Activated CD4-positive, alpha-beta memory T cell treated with anti-CD3 and anti-CD28 coated beads, Interleukin-2, amount 10 ng/mL, durations not matched to agents 7 days and 5 days (primary cell): ENCODE data around the gene EXOC4. TPM values are rescaled to one million over a fixed set of nuclear protein-coding genes. Genes with fewer than 3 reads are reported as not detected.

Experiments used
- CTCF ChIA-PET: fragments of 350-600 bp; sonication (Branson Sonifier 250); formaldehyde crosslinking; loops from one replicate; lab custom pipeline; 2021; ENCODE audit warnings: antibody characterized with exemption, inconsistent platforms; lab: Charles Lee
- POLR2A ChIA-PET: fragments of 350-600 bp; sonication (Branson Sonifier 250); formaldehyde crosslinking; loops from one replicate; lab custom pipeline; 2021; ENCODE audit warnings: antibody characterized with exemption; lab: Charles Lee
- DNase-seq: peaks from one replicate; pipeline ENCODE4 v3.0.0-alpha.2; 2020
- H3K27ac Mint-ChIP-seq: one replicate; pipeline ENCODE4 v1.8.0; 2021; ENCODE audit warnings: mild to moderate bottlenecking, mixed read lengths
- H3K27me3 Mint-ChIP-seq: one replicate; pipeline ENCODE4 v1.8.0; 2021; ENCODE audit warnings: mixed read lengths
- H3K36me3 Mint-ChIP-seq: one replicate; pipeline ENCODE4 v1.8.0; 2021; ENCODE audit warnings: low read depth, mixed read lengths
- H3K4me1 Mint-ChIP-seq: one replicate; pipeline ENCODE4 v1.8.0; 2021; ENCODE audit warnings: mixed read lengths
- H3K4me3 Mint-ChIP-seq: one replicate; pipeline ENCODE4 v1.8.0; 2021; ENCODE audit warnings: mild to moderate bottlenecking, mixed read lengths
- H3K9me3 Mint-ChIP-seq: one replicate; pipeline ENCODE4 v1.8.0; 2021; ENCODE audit warnings: mixed read lengths
- total RNA-seq, 2 experiments: library from RNA; stranded (reverse); gene quantifications; one replicate each; pipeline ENCODE4 v1.2.3, GENCODE V29; 2021

Gene EXOC4
- total RNA-seq, 2 experiments from 2014 or later: 70.1 to 71.1 TPM

GRCh38 chr7:133690740-133691139, 437.9 kb downstream of the EXOC4 start:
- H3K4me3 Mint-ChIP-seq: no peak overlapping the region

GRCh38 chr7:133691727-133692610, 439.1 kb downstream of the EXOC4 start:
- Mint-ChIP-seq H3K9me3 (no peaks in the 10 kb centered on the region), H3K36me3 (no peaks in the 10 kb centered on the region), H3K4me3 (no peak overlapping the region), H3K27ac (no peak overlapping the region), H3K4me1 (no peaks in the 10 kb centered on the region), H3K27me3 (no peaks in the 10 kb centered on the region)
- ChIA-PET CTCF (no interaction called here), POLR2A (no interaction called here)
- no peak for DNase-seq

More at GRCh38 chr7:133690740-133691139, 437.9 kb downstream of the EXOC4 start:
- no peaks in the 10 kb centered on the region for H3K27me3 Mint-ChIP-seq
- no peak overlapping the region for H3K27ac Mint-ChIP-seq
- CTCF ChIA-PET: no interaction called here
- H3K36me3 Mint-ChIP-seq: no peaks in the 10 kb centered on the region
- H3K9me3 Mint-ChIP-seq: peaks cover 3% of the 10 kb centered on the region
- H3K4me1 Mint-ChIP-seq: no peaks in the 10 kb centered on the region
- POLR2A ChIA-PET: interaction anchor here (0.8 kb wide), 1 partner anchor 27 kb away, joined by 4 read pairs; no protein-coding TSS in a partner anchor
- DNase-seq: no peak

- Mint-ChIP-seq H3K4me1 (no peaks in the 10 kb centered on the region), H3K27me3 (no peaks in the 10 kb centered on the region), H3K27ac (no peak overlapping the region), H3K4me3 (no peak overlapping the region), H3K36me3 (no peaks in the 10 kb centered on the region), H3K9me3 (no peaks in the 10 kb centered on the region)
- no peak for DNase-seq
- ChIA-PET CTCF (no interaction called here), POLR2A (no interaction called here)
Observed at GRCh38 chr7:133693281-133693680, 440.4 kb downstream of the EXOC4 start.

GRCh38 chr7:133696056-133696455, 443.2 kb downstream of the EXOC4 start:
- ChIA-PET CTCF (no interaction called here), POLR2A (no interaction called here)
- Mint-ChIP-seq H3K4me1 (no peaks in the 10 kb centered on the region), H3K36me3 (no peaks in the 10 kb centered on the region), H3K9me3 (no peaks in the 10 kb centered on the region), H3K27me3 (no peaks in the 10 kb centered on the region), H3K27ac (no peak overlapping the region), H3K4me3 (no peak overlapping the region)
- no peak for DNase-seq

GRCh38 chr7:133697585-133697984, 444.7 kb downstream of the EXOC4 start:
- H3K9me3 Mint-ChIP-seq: no peaks in the 10 kb centered on the region
- no peaks in the 10 kb centered on the region for H3K36me3 Mint-ChIP-seq
- H3K4me3 Mint-ChIP-seq: no peak overlapping the region
- H3K27me3 Mint-ChIP-seq: no peaks in the 10 kb centered on the region
- no peak overlapping the region for H3K27ac Mint-ChIP-seq
- DNase-seq: no peak
- H3K4me1 Mint-ChIP-seq: no peaks in the 10 kb centered on the region
- ChIA-PET POLR2A (no interaction called here), CTCF (no interaction called here)

- POLR2A ChIA-PET: no interaction called here
- CTCF ChIA-PET: no interaction called here
Observed at GRCh38 chr7:133698127-133698526, 445.2 kb downstream of the EXOC4 start.

GRCh38 chr7:133699386-133699785, 446.5 kb downstream of the EXOC4 start:
- no peaks in the 10 kb centered on the region for H3K9me3 Mint-ChIP-seq
- no peak overlapping the region for H3K27ac Mint-ChIP-seq
- H3K4me1 Mint-ChIP-seq: no peaks in the 10 kb centered on the region
- DNase-seq: no peak
- H3K4me3 Mint-ChIP-seq: no peak overlapping the region
- ChIA-PET CTCF (no interaction called here), POLR2A (no interaction called here)
- H3K36me3 Mint-ChIP-seq: no peaks in the 10 kb centered on the region
- H3K27me3 Mint-ChIP-seq: no peaks in the 10 kb centered on the region

More at GRCh38 chr7:133698127-133698526, 445.2 kb downstream of the EXOC4 start:
- Mint-ChIP-seq H3K4me1 (no peaks in the 10 kb centered on the region), H3K27ac (no peak overlapping the region), H3K9me3 (no peaks in the 10 kb centered on the region), H3K4me3 (no peak overlapping the region), H3K27me3 (no peaks in the 10 kb centered on the region), H3K36me3 (no peaks in the 10 kb centered on the region)
- no peak for DNase-seq

GRCh38 chr7:133702078-133702477, 449.2 kb downstream of the EXOC4 start:
- POLR2A ChIA-PET: no interaction called here
- H3K4me1 Mint-ChIP-seq: peaks cover 3% of the 10 kb centered on the region
- DNase-seq: no peak
- no peaks in the 10 kb centered on the region for H3K27me3 Mint-ChIP-seq
- no peaks in the 10 kb centered on the region for H3K9me3 Mint-ChIP-seq
- CTCF ChIA-PET: no interaction called here
- no peaks in the 10 kb centered on the region for H3K36me3 Mint-ChIP-seq
- H3K27ac Mint-ChIP-seq: no peak overlapping the region
- no peak overlapping the region for H3K4me3 Mint-ChIP-seq

DNA sequence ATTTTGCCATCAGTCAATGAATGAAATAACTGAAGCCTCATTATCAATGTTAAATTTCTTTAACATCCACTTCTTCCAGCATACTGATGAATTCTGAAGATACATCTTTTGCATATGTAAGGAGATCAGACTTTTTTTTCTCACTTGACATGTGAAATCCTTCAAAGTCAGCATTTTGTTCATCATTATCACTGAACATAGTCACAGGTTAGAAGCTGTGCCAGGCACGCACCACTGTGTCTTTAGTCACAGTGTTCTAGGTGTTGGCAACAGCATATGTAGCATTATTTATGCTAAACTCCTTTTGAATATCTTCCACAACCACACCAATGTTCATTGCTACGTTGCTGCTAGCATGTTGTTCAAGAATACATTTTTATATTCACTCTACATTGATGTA, 450.1 kb downstream of the EXOC4 start:
- no peaks in the 10 kb centered on the region for H3K27me3 Mint-ChIP-seq
- peaks cover 3% of the 10 kb centered on the region for H3K4me1 Mint-ChIP-seq
- H3K9me3 Mint-ChIP-seq: no peaks in the 10 kb centered on the region
- H3K27ac Mint-ChIP-seq: no peak overlapping the region
- ChIA-PET CTCF (no interaction called here), POLR2A (no interaction called here)
- H3K4me3 Mint-ChIP-seq: no peak overlapping the region
- no peak for DNase-seq
- no peaks in the 10 kb centered on the region for H3K36me3 Mint-ChIP-seq

DNA sequence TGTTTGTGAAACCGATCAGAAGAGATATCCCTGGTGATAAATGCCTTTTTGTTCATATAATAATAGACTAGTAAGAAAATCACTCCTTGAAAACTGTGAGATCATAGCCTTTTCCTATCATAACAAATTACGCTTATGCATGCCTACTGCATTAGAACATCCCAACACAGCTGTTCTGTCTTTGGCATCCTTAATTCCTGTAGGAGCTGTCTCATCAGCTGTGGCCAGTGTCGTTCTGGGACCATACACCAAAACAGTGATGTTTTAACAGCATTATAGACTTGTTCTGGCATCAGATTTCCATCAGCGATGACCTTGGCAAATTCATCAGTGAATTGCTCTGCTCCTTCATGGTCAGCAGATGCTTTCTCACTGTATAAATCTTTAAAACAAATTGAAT, 450.7 kb downstream of the EXOC4 start:
- no peak for DNase-seq
- H3K36me3 Mint-ChIP-seq: no peaks in the 10 kb centered on the region
- ChIA-PET CTCF (no interaction called here), POLR2A (no interaction called here)
- no peaks in the 10 kb centered on the region for H3K27me3 Mint-ChIP-seq
- peaks cover 3% of the 10 kb centered on the region for H3K4me1 Mint-ChIP-seq
- no peak overlapping the region for H3K4me3 Mint-ChIP-seq
- H3K27ac Mint-ChIP-seq: no peak overlapping the region
- no peaks in the 10 kb centered on the region for H3K9me3 Mint-ChIP-seq

DNA sequence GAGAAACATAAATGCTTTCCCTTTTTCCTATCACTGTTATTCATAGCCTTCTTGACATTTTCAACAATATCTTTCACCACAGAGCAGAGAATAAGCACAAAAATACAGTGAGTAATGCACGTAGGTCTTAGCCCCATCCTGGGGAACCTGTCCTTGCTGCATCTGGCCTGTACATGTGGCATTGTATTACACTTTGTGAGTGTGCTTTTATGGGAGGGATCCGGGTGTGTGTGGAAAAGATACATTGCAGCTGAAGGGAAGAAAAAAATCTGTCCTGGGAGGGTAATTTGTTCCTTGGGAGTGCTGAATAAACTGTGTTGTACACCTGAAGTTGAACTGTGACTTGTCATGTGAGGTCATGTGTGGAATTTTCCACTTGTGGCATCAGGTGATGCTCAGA, 451.6 kb downstream of the EXOC4 start:
- no peak for DNase-seq
- H3K36me3 Mint-ChIP-seq: no peaks in the 10 kb centered on the region
- POLR2A ChIA-PET: no interaction called here
- H3K4me3 Mint-ChIP-seq: no peak overlapping the region
- no peak overlapping the region for H3K27ac Mint-ChIP-seq
- peaks cover 6% of the 10 kb centered on the region for H3K4me1 Mint-ChIP-seq
- CTCF ChIA-PET: no interaction called here
- no peaks in the 10 kb centered on the region for H3K27me3 Mint-ChIP-seq
- H3K9me3 Mint-ChIP-seq: no peaks in the 10 kb centered on the region

DNA sequence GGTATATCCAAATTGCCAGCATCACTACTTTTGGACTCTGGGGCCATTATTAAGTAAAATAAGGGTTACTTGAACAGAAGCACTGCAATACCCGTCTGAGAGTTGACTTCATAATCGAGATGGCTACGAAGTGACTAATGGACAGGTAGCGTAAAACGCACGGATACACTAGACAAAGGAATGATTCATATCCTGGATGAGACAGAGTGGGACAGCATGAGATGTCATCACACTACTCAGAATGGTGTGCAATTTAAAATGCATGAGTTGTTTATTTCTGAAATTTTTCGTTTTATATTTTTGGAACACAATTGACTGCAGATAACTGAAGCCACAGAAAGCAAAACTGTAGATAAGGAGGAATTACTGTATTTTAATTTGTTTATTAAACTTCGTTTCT, 452.7 kb downstream of the EXOC4 start:
- Mint-ChIP-seq H3K27ac (no peak overlapping the region), H3K27me3 (no peaks in the 10 kb centered on the region), H3K4me1 (peaks cover 6% of the 10 kb centered on the region), H3K4me3 (no peak overlapping the region), H3K9me3 (no peaks in the 10 kb centered on the region), H3K36me3 (no peaks in the 10 kb centered on the region)
- CTCF ChIA-PET: no interaction called here
- no peak for DNase-seq
- POLR2A ChIA-PET: no interaction called here

GRCh38 chr7:133706016-133706415, 453.1 kb downstream of the EXOC4 start:
- no peak overlapping the region for H3K27ac Mint-ChIP-seq
- POLR2A ChIA-PET: no interaction called here
- H3K36me3 Mint-ChIP-seq: no peaks in the 10 kb centered on the region
- no peaks in the 10 kb centered on the region for H3K27me3 Mint-ChIP-seq
- no peak for DNase-seq
- CTCF ChIA-PET: no interaction called here
- peaks cover 6% of the 10 kb centered on the region for H3K4me1 Mint-ChIP-seq
- H3K9me3 Mint-ChIP-seq: no peaks in the 10 kb centered on the region
- no peak overlapping the region for H3K4me3 Mint-ChIP-seq
